OCI-LY3 (cell line): ENCODE data around the gene LAMC1.
"Not testable (repeated sequence)": the region's sequence is repeated elsewhere in the genome, so short reads cannot be mapped to it uniquely, and the experiment has no call there.

Source experiments
- H2AFZ ChIP-seq: fragments of 200-600, 300-600 bp; shearing (Covaris generic); 2 replicates; pipeline ENCODE4 v1.6.0; 2014; ENCODE audit warnings: antibody characterized with exemption, low read depth, low read length
- H3K27ac ChIP-seq: fragments of 200-600, 300-600 bp; sonication (generic); 2 replicates; pipeline ENCODE4 v1.5.1; 2014; ENCODE audit warnings: mild to moderate bottlenecking, low read length, moderate library complexity, mixed read lengths
- H3K27me3 ChIP-seq: fragments of 200-600, 300-600 bp; sonication (generic); 2 replicates; pipeline ENCODE4 v1.6.1; 2014; ENCODE audit warnings: low read depth, low read length, mixed read lengths
- H3K36me3 ChIP-seq: fragments of 200-600, 300-600 bp; sonication (generic); replicated peaks from 2 replicates; pipeline ENCODE3; 2014; ENCODE audit warnings: low read depth, low read length, mixed read lengths
- H3K4me1 ChIP-seq: fragments of 300-600, 200-600 bp; sonication (generic); 2 replicates; pipeline ENCODE4 v1.6.1; 2014; ENCODE audit warnings: low read length, mixed read lengths
- H3K4me2 ChIP-seq: fragments of 200-600, 300-600 bp; sonication (generic); 2 replicates; pipeline ENCODE4 v1.6.1; 2014; ENCODE audit warnings: low read length, mixed read lengths
- H3K4me3 ChIP-seq: fragments of 300-600, 200-600 bp; sonication (generic); 2 replicates; pipeline ENCODE4 v1.5.1; 2014; ENCODE audit warnings: antibody characterized with exemption, mild to moderate bottlenecking, low read length, moderate library complexity
- H3K79me2 ChIP-seq: fragments of 300-600, 200-600 bp; shearing (Covaris generic); 2 replicates; pipeline ENCODE4 v1.6.1; 2014; ENCODE audit warnings: mild to moderate bottlenecking, low read length, mixed read lengths
- H3K9ac ChIP-seq: fragments of 300-600, 200-600 bp; shearing (Covaris generic); 2 replicates; pipeline ENCODE4 v1.6.0; 2014; ENCODE audit warnings: mild to moderate bottlenecking, low read length, moderate library complexity
- H3K9me3 ChIP-seq: fragments of 200-600, 300-600 bp; shearing (Covaris generic); 2 replicates; pipeline ENCODE4 v1.6.1; 2014; ENCODE audit warnings: low read length, mixed read lengths; ENCODE audit not compliant: insufficient read depth
- H4K20me1 ChIP-seq: fragments of 200-600, 300-600 bp; sonication (generic); 2 replicates; pipeline ENCODE4 v1.6.1; 2016; ENCODE audit warnings: low read length, mixed read lengths; ENCODE audit not compliant: insufficient read depth
- CTCF ChIP-seq: fragments of 200-600, 300-600 bp; sonication (generic); IDR thresholded peaks from 2 replicates; pipeline ENCODE4 v1.5.1; 2014; ENCODE audit warnings: antibody characterized with exemption, low read length, low read depth
- EZH2phosphoT487 ChIP-seq: fragments of 200-600 bp; shearing (Covaris generic); IDR thresholded peaks from 2 replicates; pipeline ENCODE4 v1.6.1; 2018; ENCODE audit warnings: antibody characterized with exemption, mixed run types, low read depth

LAMC1 gene

GRCh38 chr1:183149273-183149672 lies 126.1 kb downstream of the LAMC1 start:
- Histone ChIP-seq H3K36me3 (no peaks in the 10 kb centered on the region), H3K27ac (no peak overlapping the region), H3K4me2 (no peak overlapping the region), H3K79me2 (no peaks in the 10 kb centered on the region), H4K20me1 (no peaks in the 10 kb centered on the region), H3K9me3 (no peaks in the 10 kb centered on the region), H3K27me3 (no peaks in the 10 kb centered on the region), H3K4me3 (no peak overlapping the region), H3K4me1 (peaks cover 14% of the 10 kb centered on the region), H2AFZ (no peak overlapping the region), H3K9ac (no peak overlapping the region)
- no peak for TF ChIP-seq EZH2phosphoT487
- TF ChIP-seq CTCF, result no peak

- not testable (repeated sequence) for H4K20me1 ChIP-seq, H3K36me3 ChIP-seq, H3K4me3 ChIP-seq, H2AFZ ChIP-seq, H3K27ac ChIP-seq, H3K79me2 ChIP-seq, H3K9ac ChIP-seq, H3K27me3 ChIP-seq, H3K9me3 ChIP-seq, H3K4me2 ChIP-seq
- peaks cover 14% of the 10 kb centered on the region for H3K4me1 ChIP-seq
These were observed 126.8 kb downstream of the LAMC1 start for GRCh38 chr1:183150032-183150431.

- H3K4me1 ChIP-seq, result peaks cover 14% of the 10 kb centered on the region
- no peak for TF ChIP-seq CTCF
- no peaks in the 10 kb centered on the region for H4K20me1 ChIP-seq
- no peaks in the 10 kb centered on the region for H3K79me2 ChIP-seq
- no peaks in the 10 kb centered on the region for H3K27me3 ChIP-seq
- H3K4me3 ChIP-seq, result no peak overlapping the region
- H2AFZ ChIP-seq, result no peak overlapping the region
- H3K36me3 ChIP-seq, result no peaks in the 10 kb centered on the region
- H3K9ac ChIP-seq, result no peak overlapping the region
- no peak overlapping the region for H3K27ac ChIP-seq
- no peaks in the 10 kb centered on the region for H3K9me3 ChIP-seq
- H3K4me2 ChIP-seq, result no peak overlapping the region
These were observed 127.2 kb downstream of the LAMC1 start for GRCh38 chr1:183150445-183150844.

- H2AFZ ChIP-seq, result no peak overlapping the region
- no peaks in the 10 kb centered on the region for H3K9me3 ChIP-seq
- H4K20me1 ChIP-seq, result no peaks in the 10 kb centered on the region
- TF ChIP-seq CTCF (no peak), EZH2phosphoT487 (no peak)
- H3K36me3 ChIP-seq, result no peaks in the 10 kb centered on the region
- H3K27ac ChIP-seq, result no peak overlapping the region
- H3K4me2 ChIP-seq, result peak overlapping the region; percentile 8; the same call in 1 of the 2 replicates
- no peaks in the 10 kb centered on the region for H3K79me2 ChIP-seq
- no peak overlapping the region for H3K4me3 ChIP-seq
- H3K4me1 ChIP-seq, result peaks cover 14% of the 10 kb centered on the region
- H3K9ac ChIP-seq, result no peak overlapping the region
- no peaks in the 10 kb centered on the region for H3K27me3 ChIP-seq
These were observed 129.0 kb downstream of the LAMC1 start for GRCh38 chr1:183152180-183152579.

GRCh38 chr1:183155939-183156338 lies 132.7 kb downstream of the LAMC1 start:
- H3K36me3 ChIP-seq, result no peaks in the 10 kb centered on the region
- no peak for TF ChIP-seq CTCF
- no peak for TF ChIP-seq EZH2phosphoT487

More at GRCh38 chr1:183155939-183156338, 132.7 kb downstream of the LAMC1 start:
- Histone ChIP-seq H4K20me1 (no peaks in the 10 kb centered on the region), H3K27ac (no peak overlapping the region), H3K4me3 (no peak overlapping the region), H3K27me3 (no peaks in the 10 kb centered on the region), H3K9me3 (no peaks in the 10 kb centered on the region), H3K9ac (no peak overlapping the region), H3K4me2 (no peak overlapping the region), H2AFZ (no peak overlapping the region), H3K79me2 (no peaks in the 10 kb centered on the region), H3K4me1 (peaks cover 7% of the 10 kb centered on the region)
